ENCODE data around the gene KRTAP5-6. TPM values are rescaled to one million over a fixed set of nuclear protein-coding genes. Genes with fewer than 3 reads are reported as not detected.

Gene KRTAP5-6
- total RNA-seq, 1 donor from 2014 or later, result not detected

DNA sequence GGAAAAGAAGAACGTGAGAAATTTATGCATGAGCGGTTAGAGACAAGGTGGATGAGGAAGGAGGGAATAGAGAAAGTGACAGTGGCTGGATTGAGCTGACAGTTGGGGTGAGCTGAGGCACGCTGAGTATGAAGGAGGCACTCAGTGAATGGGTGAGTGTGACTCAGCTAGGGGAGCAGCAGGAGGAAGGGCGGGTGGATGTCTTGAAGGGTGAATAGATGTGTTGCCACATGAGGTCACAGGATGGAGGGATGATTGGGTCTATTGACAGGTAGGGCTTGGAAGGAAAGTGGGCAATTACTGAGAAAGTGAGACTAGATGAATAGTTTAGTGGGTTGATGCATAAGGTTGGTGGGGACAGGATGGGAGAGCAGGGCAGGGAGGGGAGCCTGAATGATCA, 45.4 kb downstream of the KRTAP5-6 start:
- H3K4me1 Mint-ChIP-seq (ENCODE audit: unreplicated experiment), result no peaks in the 10 kb centered on the region
- H3K36me3 Mint-ChIP-seq, result no peaks in the 10 kb centered on the region
- peaks cover 32% of the 10 kb centered on the region for H3K27me3 Mint-ChIP-seq

GRCh38 chr11:1742869-1743584, 46.0 kb downstream of the KRTAP5-6 start:
- Mint-ChIP-seq H3K9me3 (peaks cover 5% of the 10 kb centered on the region), H3K36me3 (no peaks in the 10 kb centered on the region), H3K27me3 (peaks cover 30% of the 10 kb centered on the region), H3K4me3 (no peak overlapping the region), H3K27ac (no peak overlapping the region), H3K4me1 (ENCODE audit: unreplicated experiment) (no peaks in the 10 kb centered on the region)
- TF ChIP-seq, protein P1, sequence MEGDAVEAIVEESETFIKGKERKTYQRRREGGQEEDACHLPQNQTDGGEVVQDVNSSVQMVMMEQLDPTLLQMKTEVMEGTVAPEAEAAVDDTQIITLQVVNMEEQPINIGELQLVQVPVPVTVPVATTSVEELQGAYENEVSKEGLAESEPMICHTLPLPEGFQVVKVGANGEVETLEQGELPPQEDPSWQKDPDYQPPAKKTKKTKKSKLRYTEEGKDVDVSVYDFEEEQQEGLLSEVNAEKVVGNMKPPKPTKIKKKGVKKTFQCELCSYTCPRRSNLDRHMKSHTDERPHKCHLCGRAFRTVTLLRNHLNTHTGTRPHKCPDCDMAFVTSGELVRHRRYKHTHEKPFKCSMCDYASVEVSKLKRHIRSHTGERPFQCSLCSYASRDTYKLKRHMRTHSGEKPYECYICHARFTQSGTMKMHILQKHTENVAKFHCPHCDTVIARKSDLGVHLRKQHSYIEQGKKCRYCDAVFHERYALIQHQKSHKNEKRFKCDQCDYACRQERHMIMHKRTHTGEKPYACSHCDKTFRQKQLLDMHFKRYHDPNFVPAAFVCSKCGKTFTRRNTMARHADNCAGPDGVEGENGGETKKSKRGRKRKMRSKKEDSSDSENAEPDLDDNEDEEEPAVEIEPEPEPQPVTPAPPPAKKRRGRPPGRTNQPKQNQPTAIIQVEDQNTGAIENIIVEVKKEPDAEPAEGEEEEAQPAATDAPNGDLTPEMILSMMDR (conservative IDR thresholded peaks at IDR 0.05), result no peak
- no peak for DNase-seq (ENCODE audit: extremely low spot score, unreplicated experiment)

More for the DNA sequence above, 45.4 kb downstream of the KRTAP5-6 start:
- Mint-ChIP-seq H3K9me3 (peaks cover 11% of the 10 kb centered on the region), H3K4me3 (no peak overlapping the region), H3K27ac (no peak overlapping the region)
- TF ChIP-seq, protein P1 (conservative IDR thresholded peaks at IDR 0.05), result no peak
- no peak for DNase-seq (ENCODE audit: extremely low spot score, unreplicated experiment)

DNA sequence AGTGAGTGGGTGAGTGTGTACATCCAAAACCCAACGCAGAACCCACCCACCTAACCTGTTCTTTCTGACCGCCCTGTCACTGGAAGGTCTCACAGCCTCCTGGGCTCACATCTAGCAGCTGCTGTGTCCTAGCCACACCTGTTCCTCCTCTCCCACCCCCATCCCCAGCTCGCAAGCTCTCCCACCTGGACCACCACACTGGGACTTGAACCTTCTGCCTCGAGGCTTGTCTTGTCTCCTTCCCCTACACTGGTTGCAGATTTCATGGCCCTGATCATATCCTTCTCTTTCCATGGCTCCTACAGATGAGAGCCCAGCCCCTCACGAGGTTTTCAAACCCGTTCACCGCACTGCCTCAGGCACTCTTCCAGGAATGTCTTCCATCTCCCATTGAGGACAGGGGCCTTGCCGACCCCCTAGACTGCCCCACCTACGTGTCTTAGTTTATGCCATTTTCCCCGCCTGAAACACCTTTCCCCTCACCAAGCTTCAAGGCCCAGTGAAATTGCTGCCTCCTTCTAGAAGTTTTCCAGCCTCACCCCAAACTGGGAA, 46.7 kb downstream of the KRTAP5-6 start:
- no peak for DNase-seq (ENCODE audit: extremely low spot score, unreplicated experiment)
- Mint-ChIP-seq H3K36me3 (no peaks in the 10 kb centered on the region), H3K27me3 (peaks cover 30% of the 10 kb centered on the region), H3K4me1 (ENCODE audit: unreplicated experiment) (no peaks in the 10 kb centered on the region), H3K9me3 (no peaks in the 10 kb centered on the region), H3K4me3 (no peak overlapping the region), H3K27ac (no peak overlapping the region)
- TF ChIP-seq, protein P1 (conservative IDR thresholded peaks at IDR 0.05), result no peak

GRCh38 chr11:1744137-1744886, 47.3 kb downstream of the KRTAP5-6 start:
- peaks cover 27% of the 10 kb centered on the region for H3K27me3 Mint-ChIP-seq
- no peaks in the 10 kb centered on the region for H3K36me3 Mint-ChIP-seq
- no peak overlapping the region for H3K27ac Mint-ChIP-seq
- no peak overlapping the region for H3K4me3 Mint-ChIP-seq
- H3K9me3 Mint-ChIP-seq, result no peaks in the 10 kb centered on the region
- DNase-seq (ENCODE audit: extremely low spot score, unreplicated experiment), result no peak
- TF ChIP-seq, protein P1 (conservative IDR thresholded peaks at IDR 0.05), result no peak
- H3K4me1 Mint-ChIP-seq (ENCODE audit: unreplicated experiment), result no peaks in the 10 kb centered on the region

DNA sequence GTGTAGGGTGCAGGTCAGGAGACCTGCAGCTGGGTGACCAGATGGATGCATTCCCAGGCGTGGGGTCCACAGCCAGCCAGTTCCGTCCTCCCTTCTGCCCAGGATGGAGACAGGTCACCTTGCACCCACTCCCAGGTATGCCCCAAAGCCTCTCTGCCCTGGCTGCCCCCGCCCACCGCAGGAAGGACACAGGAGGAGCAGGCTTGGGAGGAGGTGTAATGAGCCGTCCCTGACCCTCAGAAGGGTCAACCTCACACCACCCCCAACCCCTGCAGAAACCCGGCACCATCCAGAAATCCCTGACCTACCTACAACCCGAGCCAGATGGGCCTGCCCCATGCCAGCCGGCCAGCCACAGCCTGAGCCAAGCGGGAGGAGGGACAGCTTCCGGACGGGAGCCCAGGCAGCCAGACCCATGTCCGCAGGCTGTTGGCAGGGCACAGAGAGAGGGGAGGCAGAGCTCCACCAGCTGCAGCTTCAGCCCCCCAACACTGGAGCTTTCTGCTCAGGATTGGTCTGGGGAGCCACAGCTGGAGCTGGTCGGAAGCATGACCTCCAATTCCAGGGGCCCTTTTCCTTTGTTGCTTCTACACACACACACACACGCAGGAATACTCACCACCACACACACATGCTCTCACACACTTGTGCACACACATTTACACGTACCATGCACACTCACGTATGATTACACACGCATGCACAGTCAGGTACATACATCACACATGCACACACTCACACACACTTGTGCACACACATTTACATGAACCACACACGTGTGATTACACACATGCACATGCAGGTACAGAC, 48.1 kb downstream of the KRTAP5-6 start:
- Mint-ChIP-seq H3K27me3 (peaks cover 30% of the 10 kb centered on the region), H3K4me3 (no peak overlapping the region), H3K4me1 (ENCODE audit: unreplicated experiment) (peaks cover 6% of the 10 kb centered on the region)

More for the DNA sequence above, 48.1 kb downstream of the KRTAP5-6 start:
- TF ChIP-seq, protein P1 (conservative IDR thresholded peaks at IDR 0.05), result no peak
- DNase-seq (ENCODE audit: extremely low spot score, unreplicated experiment), result no peak
- Mint-ChIP-seq H3K36me3 (no peaks in the 10 kb centered on the region), H3K27ac (no peak overlapping the region), H3K9me3 (no peaks in the 10 kb centered on the region)

Measured in type B pancreatic cell (in vitro differentiated cells).